RPMI7951 (cell line): ENCODE data around the gene ZBTB17. TPM values are rescaled to one million over a fixed set of nuclear protein-coding genes. Genes with fewer than 3 reads are reported as not detected.
"Not testable (repeated sequence)": the region's sequence is repeated elsewhere in the genome, so short reads cannot be mapped to it uniquely, and the experiment has no call there.

Experiments used
- DNase-seq: peaks from one replicate; pipeline ENCODE4 v3.0.0-alpha.2; 2012; ENCODE audit warnings: low read depth
- total RNA-seq: library from RNA; depleted of rRNA; stranded (reverse); fragments of >200 nt; shearing (Covaris generic); gene quantifications from 2 replicates; pipeline ENCODE4 v1.2.3, GENCODE V29; 2014

The ZBTB17 gene
- total RNA-seq, 1 experiment from 2014 or later, result 26.3 TPM

- DNase-seq, result no peak
These were observed 40.6 kb downstream of the ZBTB17 start for GRCh38 chr1:15935056-15935950.

- no peak for DNase-seq
These were observed 41.5 kb downstream of the ZBTB17 start for GRCh38 chr1:15934211-15935055.

GRCh38 chr1:15933684-15934083 lies 42.2 kb downstream of the ZBTB17 start:
- DNase-seq, result no peak

GRCh38 chr1:15932612-15933011 lies 43.3 kb downstream of the ZBTB17 start:
- DNase-seq, result no peak

- no peak for DNase-seq
These were observed 44.0 kb downstream of the ZBTB17 start for GRCh38 chr1:15931884-15932283.

GRCh38 chr1:15931401-15931800 lies 44.5 kb downstream of the ZBTB17 start:
- no peak for DNase-seq

- no peak for DNase-seq
These were observed 46.6 kb downstream of the ZBTB17 start for GRCh38 chr1:15928971-15929965.

- DNase-seq, result not testable (repeated sequence)
These were observed 49.5 kb downstream of the ZBTB17 start for GRCh38 chr1:15926448-15926847.

- peak; percentile 42 for DNase-seq
These were observed 52.7 kb downstream of the ZBTB17 start for GRCh38 chr1:15923241-15923640.

- DNase-seq, result peak; percentile 86
These were observed 56.8 kb downstream of the ZBTB17 start for GRCh38 chr1:15918962-15919715.

- DNase-seq, result no peak
These were observed 59.0 kb downstream of the ZBTB17 start for GRCh38 chr1:15916916-15917315.

GRCh38 chr1:15916417-15916816 lies 59.5 kb downstream of the ZBTB17 start:
- DNase-seq, result peak; percentile 32

GRCh38 chr1:15915991-15916390 lies 59.9 kb downstream of the ZBTB17 start:
- DNase-seq, result peak; percentile 54

- not testable (repeated sequence) for DNase-seq
These were observed 62.3 kb downstream of the ZBTB17 start for GRCh38 chr1:15913607-15914006.

- DNase-seq, result no peak
These were observed 64.0 kb downstream of the ZBTB17 start for GRCh38 chr1:15911927-15912326.

GRCh38 chr1:15911141-15911540 lies 64.8 kb downstream of the ZBTB17 start:
- DNase-seq, result no peak

GRCh38 chr1:15908597-15908996 lies 67.3 kb downstream of the ZBTB17 start:
- no peak for DNase-seq

GRCh38 chr1:15902882-15903281 lies 73.0 kb downstream of the ZBTB17 start:
- DNase-seq, result peak; percentile 71

GRCh38 chr1:15900662-15901279 lies 75.1 kb downstream of the ZBTB17 start:
- no peak for DNase-seq

- no peak for DNase-seq
These were observed 76.6 kb downstream of the ZBTB17 start for GRCh38 chr1:15899266-15899665.
